Measurements from ENCODE around the gene COG4.
A peak's percentile ranks its signal among the peaks of the same experiment; 100 is the strongest.

Gene COG4

GRCh38 chr16:70473446-70474319, 49.7 kb downstream of the COG4 start:
- H3K27ac ChIP-seq: no peak overlapping the region
- no peak overlapping the region for H2AFZ ChIP-seq
- TF ChIP-seq, protein P1, sequence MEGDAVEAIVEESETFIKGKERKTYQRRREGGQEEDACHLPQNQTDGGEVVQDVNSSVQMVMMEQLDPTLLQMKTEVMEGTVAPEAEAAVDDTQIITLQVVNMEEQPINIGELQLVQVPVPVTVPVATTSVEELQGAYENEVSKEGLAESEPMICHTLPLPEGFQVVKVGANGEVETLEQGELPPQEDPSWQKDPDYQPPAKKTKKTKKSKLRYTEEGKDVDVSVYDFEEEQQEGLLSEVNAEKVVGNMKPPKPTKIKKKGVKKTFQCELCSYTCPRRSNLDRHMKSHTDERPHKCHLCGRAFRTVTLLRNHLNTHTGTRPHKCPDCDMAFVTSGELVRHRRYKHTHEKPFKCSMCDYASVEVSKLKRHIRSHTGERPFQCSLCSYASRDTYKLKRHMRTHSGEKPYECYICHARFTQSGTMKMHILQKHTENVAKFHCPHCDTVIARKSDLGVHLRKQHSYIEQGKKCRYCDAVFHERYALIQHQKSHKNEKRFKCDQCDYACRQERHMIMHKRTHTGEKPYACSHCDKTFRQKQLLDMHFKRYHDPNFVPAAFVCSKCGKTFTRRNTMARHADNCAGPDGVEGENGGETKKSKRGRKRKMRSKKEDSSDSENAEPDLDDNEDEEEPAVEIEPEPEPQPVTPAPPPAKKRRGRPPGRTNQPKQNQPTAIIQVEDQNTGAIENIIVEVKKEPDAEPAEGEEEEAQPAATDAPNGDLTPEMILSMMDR (IDR thresholded peaks at IDR 0.05): no peak
- H3K9me3 ChIP-seq (ENCODE audit: control insufficient read depth, low read length): no peaks in the 10 kb centered on the region
- no peak overlapping the region for H3K4me2 ChIP-seq (ENCODE audit: low read length)
- H3K36me3 ChIP-seq (ENCODE audit: control insufficient read depth, insufficient read depth, low read length): no peaks in the 10 kb centered on the region
- no peak overlapping the region for H3K9ac ChIP-seq
- H3K4me3 ChIP-seq (ENCODE audit: low read depth, low read length): no peak overlapping the region
- H3K4me1 ChIP-seq: no peaks in the 10 kb centered on the region
- H3K79me2 ChIP-seq: no peaks in the 10 kb centered on the region
- no peaks in the 10 kb centered on the region for H3K27me3 ChIP-seq (ENCODE audit: control insufficient read depth, insufficient read depth, low read length)

DNA sequence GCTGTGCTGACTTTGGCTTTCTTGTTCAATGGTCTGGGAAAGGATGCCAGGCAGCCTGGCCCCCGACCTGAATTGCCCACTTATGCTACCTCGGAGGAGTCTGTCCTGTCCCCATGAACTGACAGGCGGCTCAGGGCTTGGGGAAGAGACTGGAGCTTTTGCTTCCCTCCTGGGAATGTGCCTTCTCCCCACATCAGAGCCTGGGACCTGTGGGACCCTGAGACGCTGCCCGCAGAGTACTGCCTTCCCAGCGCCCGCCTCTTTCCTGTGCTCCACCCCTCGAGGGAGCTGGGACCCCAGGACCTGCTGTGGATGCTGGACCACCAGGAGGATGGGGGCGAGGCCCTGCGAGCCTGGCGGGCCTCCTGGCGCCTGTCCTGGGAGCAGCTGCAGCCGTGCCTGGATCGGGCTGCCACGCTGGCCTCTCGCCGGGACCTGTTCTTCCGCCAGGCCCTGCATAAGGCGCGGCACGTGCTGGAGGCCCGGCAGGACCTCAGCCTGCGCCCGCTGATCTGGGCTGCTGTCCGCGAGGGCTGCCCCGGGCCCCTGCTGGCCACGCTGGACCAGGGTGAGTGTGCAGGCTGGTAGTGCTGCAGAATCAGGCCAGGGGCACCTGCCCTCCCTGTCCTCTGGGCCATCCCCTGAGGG, 50.4 kb downstream of the COG4 start:
- H3K4me3 ChIP-seq (ENCODE audit: low read depth, low read length): no peak overlapping the region
- H3K36me3 ChIP-seq (ENCODE audit: control insufficient read depth, insufficient read depth, low read length): no peaks in the 10 kb centered on the region
- TF ChIP-seq, protein P1 (IDR thresholded peaks at IDR 0.05): no peak

GRCh38 chr16:70470927-70471341, 52.4 kb downstream of the COG4 start:
- Histone ChIP-seq H3K27ac (no peak overlapping the region), H3K27me3 (ENCODE audit: control insufficient read depth, insufficient read depth, low read length) (no peaks in the 10 kb centered on the region), H3K4me1 (no peaks in the 10 kb centered on the region), H3K9ac (no peak overlapping the region), H3K4me2 (ENCODE audit: low read length) (no peak overlapping the region), H3K79me2 (no peaks in the 10 kb centered on the region), H3K9me3 (ENCODE audit: control insufficient read depth, low read length) (no peaks in the 10 kb centered on the region), H3K4me3 (ENCODE audit: low read depth, low read length) (no peak overlapping the region), H2AFZ (no peak overlapping the region), H3K36me3 (ENCODE audit: control insufficient read depth, insufficient read depth, low read length) (no peaks in the 10 kb centered on the region)
- TF ChIP-seq, protein P1 (IDR thresholded peaks at IDR 0.05): peak; percentile 59

More for the DNA sequence above, 50.4 kb downstream of the COG4 start:
- no peak overlapping the region for H3K9ac ChIP-seq
- no peaks in the 10 kb centered on the region for H3K79me2 ChIP-seq
- H3K4me1 ChIP-seq: no peaks in the 10 kb centered on the region
- no peak overlapping the region for H2AFZ ChIP-seq
- no peaks in the 10 kb centered on the region for H3K27me3 ChIP-seq (ENCODE audit: control insufficient read depth, insufficient read depth, low read length)
- no peak overlapping the region for H3K27ac ChIP-seq
- no peaks in the 10 kb centered on the region for H3K9me3 ChIP-seq (ENCODE audit: control insufficient read depth, low read length)
- H3K4me2 ChIP-seq (ENCODE audit: low read length): no peak overlapping the region

DNA sequence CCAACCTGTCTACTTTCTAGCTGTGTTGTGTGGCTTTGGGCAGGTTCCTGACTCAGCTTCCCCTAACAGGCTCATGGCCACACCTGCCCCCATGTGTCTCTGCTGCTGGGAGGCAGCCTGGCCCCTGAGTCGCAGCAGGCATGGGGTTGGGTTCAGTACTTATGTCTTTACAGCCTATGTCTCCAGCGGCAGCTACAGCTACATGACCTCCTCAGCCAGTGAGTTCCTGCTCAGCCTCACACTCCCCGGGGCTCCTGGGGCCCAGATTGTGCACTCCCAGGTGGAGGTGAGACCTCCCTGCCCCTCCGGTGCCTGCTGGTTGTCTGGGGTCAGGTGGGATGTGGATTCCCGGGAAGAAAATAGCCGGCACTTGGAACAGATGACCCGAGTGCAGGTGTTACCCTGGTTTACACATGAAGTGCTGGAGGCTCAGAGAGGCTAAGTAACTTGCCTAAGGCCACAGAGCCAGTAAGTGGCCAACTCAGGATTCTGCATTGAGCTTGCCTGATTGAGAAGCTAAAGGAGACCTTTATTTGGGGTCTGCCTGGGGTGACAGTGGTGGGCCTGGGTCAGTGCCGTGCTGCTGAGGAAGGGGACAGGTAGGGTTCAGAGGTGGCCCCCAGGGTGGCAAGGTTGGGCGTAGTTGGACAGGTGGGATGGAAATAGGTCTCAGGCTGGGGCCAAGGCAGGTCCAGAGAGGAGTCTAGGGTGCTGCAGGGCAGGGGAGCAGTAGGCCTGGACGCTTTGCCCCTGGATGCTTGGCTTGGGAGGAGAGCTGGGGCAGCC, 53.0 kb downstream of the COG4 start:
- H3K79me2 ChIP-seq: no peaks in the 10 kb centered on the region
- H3K9ac ChIP-seq: no peak overlapping the region
- TF ChIP-seq, protein P1 (IDR thresholded peaks at IDR 0.05): no peak
- H3K4me2 ChIP-seq (ENCODE audit: low read length): no peak overlapping the region
- H3K27me3 ChIP-seq (ENCODE audit: control insufficient read depth, insufficient read depth, low read length): no peaks in the 10 kb centered on the region
- no peaks in the 10 kb centered on the region for H3K9me3 ChIP-seq (ENCODE audit: control insufficient read depth, low read length)
- H3K27ac ChIP-seq: no peak overlapping the region
- H3K4me1 ChIP-seq: no peaks in the 10 kb centered on the region
- H2AFZ ChIP-seq: no peak overlapping the region
- H3K4me3 ChIP-seq (ENCODE audit: low read depth, low read length): no peak overlapping the region
- no peaks in the 10 kb centered on the region for H3K36me3 ChIP-seq (ENCODE audit: control insufficient read depth, insufficient read depth, low read length)
